ENCODE results near the gene KLHL3.

DNA sequence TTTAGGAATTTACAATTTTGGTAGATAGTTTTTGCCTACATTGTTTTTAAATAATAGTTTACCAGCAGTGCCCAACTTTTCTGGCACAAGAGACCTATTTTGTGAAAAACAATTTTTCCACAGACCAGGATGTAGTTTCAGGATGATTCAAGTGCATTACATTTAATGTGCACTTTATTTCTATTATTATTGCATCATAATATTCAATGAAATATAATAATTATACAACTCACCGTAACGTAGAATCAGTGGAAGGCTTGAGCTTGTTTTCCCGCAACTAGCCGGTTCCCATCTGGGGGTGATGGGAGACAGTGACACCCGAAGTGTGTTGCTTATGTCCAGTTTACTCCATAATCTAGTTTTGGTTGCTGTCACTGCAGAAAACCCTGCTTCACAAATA is 21.7 kb upstream of the KLHL3 start:
- TF ChIP-seq, protein P1, sequence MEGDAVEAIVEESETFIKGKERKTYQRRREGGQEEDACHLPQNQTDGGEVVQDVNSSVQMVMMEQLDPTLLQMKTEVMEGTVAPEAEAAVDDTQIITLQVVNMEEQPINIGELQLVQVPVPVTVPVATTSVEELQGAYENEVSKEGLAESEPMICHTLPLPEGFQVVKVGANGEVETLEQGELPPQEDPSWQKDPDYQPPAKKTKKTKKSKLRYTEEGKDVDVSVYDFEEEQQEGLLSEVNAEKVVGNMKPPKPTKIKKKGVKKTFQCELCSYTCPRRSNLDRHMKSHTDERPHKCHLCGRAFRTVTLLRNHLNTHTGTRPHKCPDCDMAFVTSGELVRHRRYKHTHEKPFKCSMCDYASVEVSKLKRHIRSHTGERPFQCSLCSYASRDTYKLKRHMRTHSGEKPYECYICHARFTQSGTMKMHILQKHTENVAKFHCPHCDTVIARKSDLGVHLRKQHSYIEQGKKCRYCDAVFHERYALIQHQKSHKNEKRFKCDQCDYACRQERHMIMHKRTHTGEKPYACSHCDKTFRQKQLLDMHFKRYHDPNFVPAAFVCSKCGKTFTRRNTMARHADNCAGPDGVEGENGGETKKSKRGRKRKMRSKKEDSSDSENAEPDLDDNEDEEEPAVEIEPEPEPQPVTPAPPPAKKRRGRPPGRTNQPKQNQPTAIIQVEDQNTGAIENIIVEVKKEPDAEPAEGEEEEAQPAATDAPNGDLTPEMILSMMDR (IDR thresholded peaks at IDR 0.05) = no peak
- TF ChIP-seq, protein P2, sequence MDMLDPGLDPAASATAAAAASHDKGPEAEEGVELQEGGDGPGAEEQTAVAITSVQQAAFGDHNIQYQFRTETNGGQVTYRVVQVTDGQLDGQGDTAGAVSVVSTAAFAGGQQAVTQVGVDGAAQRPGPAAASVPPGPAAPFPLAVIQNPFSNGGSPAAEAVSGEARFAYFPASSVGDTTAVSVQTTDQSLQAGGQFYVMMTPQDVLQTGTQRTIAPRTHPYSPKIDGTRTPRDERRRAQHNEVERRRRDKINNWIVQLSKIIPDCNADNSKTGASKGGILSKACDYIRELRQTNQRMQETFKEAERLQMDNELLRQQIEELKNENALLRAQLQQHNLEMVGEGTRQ (CRISPR knock-in tag; IDR thresholded peaks at IDR 0.05) = no peak
- no peak for TF ChIP-seq NR2C2 (CRISPR knock-in tag; IDR thresholded peaks at IDR 0.05)
- TF ChIP-seq RORB (CRISPR knock-in tag; IDR thresholded peaks at IDR 0.05) = no peak
- TF ChIP-seq, protein P3, sequence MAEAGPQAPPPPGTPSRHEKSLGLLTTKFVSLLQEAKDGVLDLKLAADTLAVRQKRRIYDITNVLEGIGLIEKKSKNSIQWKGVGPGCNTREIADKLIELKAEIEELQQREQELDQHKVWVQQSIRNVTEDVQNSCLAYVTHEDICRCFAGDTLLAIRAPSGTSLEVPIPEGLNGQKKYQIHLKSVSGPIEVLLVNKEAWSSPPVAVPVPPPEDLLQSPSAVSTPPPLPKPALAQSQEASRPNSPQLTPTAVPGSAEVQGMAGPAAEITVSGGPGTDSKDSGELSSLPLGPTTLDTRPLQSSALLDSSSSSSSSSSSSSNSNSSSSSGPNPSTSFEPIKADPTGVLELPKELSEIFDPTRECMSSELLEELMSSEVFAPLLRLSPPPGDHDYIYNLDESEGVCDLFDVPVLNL (CRISPR knock-in tag; IDR thresholded peaks at IDR 0.05; ENCODE audit: borderline replicate concordance, low read depth) = no peak
- TF ChIP-seq TCF7 (CRISPR knock-in tag; IDR thresholded peaks at IDR 0.05; ENCODE audit: low read depth) = no peak
- TF ChIP-seq SP1 (CRISPR knock-in tag; conservative IDR thresholded peaks at IDR 0.05) = no peak
